H9 (cell line): Measurements from ENCODE around the gene GRID1. TPM values are rescaled to one million over a fixed set of nuclear protein-coding genes. Genes with fewer than 3 reads are reported as not detected.
A peak's percentile ranks its signal among the peaks of the same experiment; 100 is the strongest.

Experiments
- DNase-seq: peaks from one replicate; pipeline ENCODE4 v3.0.0-alpha.2; 2017
- H2AFZ ChIP-seq: one replicate; pipeline ENCODE4 v1.6.1; 2013; ENCODE audit warnings: mild to moderate bottlenecking, low read length, control low read depth, moderate library complexity
- H2AK5ac ChIP-seq: 2 replicates; pipeline ENCODE4 v1.6.1; 2013; ENCODE audit warnings: low read length, control low read depth, mixed read lengths; ENCODE audit not compliant: insufficient read length
- H2BK120ac ChIP-seq: one replicate; pipeline ENCODE4 v1.6.1; 2013; ENCODE audit warnings: low read depth, mild to moderate bottlenecking, low read length, control low read depth, inconsistent platforms; ENCODE audit not compliant: poor library complexity, severe bottlenecking
- H2BK12ac ChIP-seq: 2 replicates; pipeline ENCODE4 v1.6.1; 2013; ENCODE audit warnings: low read length, control low read depth, mixed read lengths, low read depth; ENCODE audit not compliant: insufficient read length
- H2BK15ac ChIP-seq: 2 replicates; pipeline ENCODE4 v1.6.1; 2013; ENCODE audit warnings: low read depth, low read length, control low read depth
- H2BK20ac ChIP-seq: one replicate; pipeline ENCODE4 v1.6.1; 2013; ENCODE audit warnings: low read depth, mild to moderate bottlenecking, low read length, control low read depth, inconsistent platforms; ENCODE audit not compliant: poor library complexity, severe bottlenecking
- H2BK5ac ChIP-seq: 2 replicates; pipeline ENCODE4 v1.6.1; 2013; ENCODE audit warnings: low read length, control low read depth, mixed read lengths; ENCODE audit not compliant: insufficient read length
- H3K14ac ChIP-seq: 2 replicates; pipeline ENCODE4 v1.6.1; 2013; ENCODE audit warnings: low read length, control low read depth; ENCODE audit not compliant: insufficient read depth
- H3K18ac ChIP-seq: 2 replicates; pipeline ENCODE4 v1.6.1; 2013; ENCODE audit warnings: low read depth, mild to moderate bottlenecking, mixed read lengths, low read length, control low read depth; ENCODE audit not compliant: insufficient read length
- H3K23ac ChIP-seq: 2 replicates; pipeline ENCODE4 v1.6.1; 2013; ENCODE audit warnings: low read length, control low read depth, mixed read lengths, low read depth; ENCODE audit not compliant: insufficient read length
- H3K23me2 ChIP-seq: 2 replicates; pipeline ENCODE4 v1.6.1; 2013; ENCODE audit warnings: low read depth, mild to moderate bottlenecking, mixed read lengths, low read length, control low read depth; ENCODE audit not compliant: insufficient read length, poor library complexity, severe bottlenecking
- H3K27ac ChIP-seq: 2 replicates; pipeline ENCODE4 v1.5.1; 2013; ENCODE audit warnings: low read length, control low read depth, mixed read lengths, low read depth; ENCODE audit not compliant: insufficient read length
- H3K27me3 ChIP-seq: 2 replicates; pipeline ENCODE4 v1.6.1; 2013; ENCODE audit warnings: low read length, control low read depth, inconsistent platforms; ENCODE audit not compliant: insufficient read depth
- H3K4ac ChIP-seq: 2 replicates; pipeline ENCODE4 v1.6.1; 2013; ENCODE audit warnings: low read depth, mild to moderate bottlenecking, control low read depth, inconsistent platforms, low read length, moderate library complexity
- H3K4me1 ChIP-seq: 2 replicates; pipeline ENCODE4 v1.6.1; 2013; ENCODE audit warnings: low read length, control low read depth, inconsistent platforms; ENCODE audit not compliant: insufficient read depth
- H3K4me2 ChIP-seq: 2 replicates; pipeline ENCODE4 v1.6.1; 2013; ENCODE audit warnings: low read length, control low read depth, mixed read lengths; ENCODE audit not compliant: insufficient read length, insufficient read depth
- H3K56ac ChIP-seq: 2 replicates; pipeline ENCODE4 v1.6.1; 2013; ENCODE audit warnings: low read depth, mild to moderate bottlenecking, mixed read lengths, low read length, control low read depth; ENCODE audit not compliant: insufficient read length
- H3K79me1 ChIP-seq: 2 replicates; pipeline ENCODE4 v1.6.1; 2013; ENCODE audit warnings: low read depth, mild to moderate bottlenecking, moderate library complexity, low read length, control low read depth, inconsistent platforms; ENCODE audit not compliant: insufficient read depth, poor library complexity, severe bottlenecking
- H3K79me2 ChIP-seq: 2 replicates; pipeline ENCODE4 v1.6.1; 2013; ENCODE audit warnings: low read length, control low read depth, inconsistent platforms; ENCODE audit not compliant: insufficient read depth
- H3K9ac ChIP-seq: 2 replicates; pipeline ENCODE4 v1.6.1; 2013; ENCODE audit warnings: low read length, control low read depth, mixed read lengths; ENCODE audit not compliant: insufficient read length; ENCODE audit errors: extremely low read depth
- H3K9me3 ChIP-seq: one replicate; pipeline ENCODE4 v1.6.1; 2013; ENCODE audit warnings: low read depth, low read length, inconsistent platforms; ENCODE audit not compliant: control insufficient read depth
- H3T11ph ChIP-seq: one replicate; pipeline ENCODE4 v1.6.1; 2013; ENCODE audit warnings: mild to moderate bottlenecking, low read length, control low read depth, inconsistent platforms
- H4K20me1 ChIP-seq: one replicate; pipeline ENCODE4 v1.6.1; 2013; ENCODE audit not compliant: control insufficient read depth, insufficient read length, insufficient read depth
- H4K5ac ChIP-seq: 2 replicates; pipeline ENCODE4 v1.6.1; 2013; ENCODE audit warnings: low read depth, mild to moderate bottlenecking, mixed read lengths, low read length, control low read depth; ENCODE audit not compliant: insufficient read length
- H4K8ac ChIP-seq: replicated peaks from 2 replicates; pipeline ENCODE4 v1.6.1; 2013; ENCODE audit warnings: low read length, control low read depth, mixed read lengths, low read depth; ENCODE audit not compliant: insufficient read length
- H4K91ac ChIP-seq: 2 replicates; pipeline ENCODE4 v1.6.1; 2013; ENCODE audit warnings: low read depth, mild to moderate bottlenecking, moderate library complexity, mixed read lengths, low read length, control low read depth; ENCODE audit not compliant: insufficient read length
- H3K27ac Mint-ChIP-seq, 3 experiments: 2 replicates in 2 of 3; 3 replicates in 1 of 3; pipeline ENCODE4 v1.8.0; 2020 to 2021; ENCODE audit warnings: mixed read lengths in 3 of 3, mild to moderate bottlenecking in 1 of 3, moderate library complexity in 1 of 3
- H3K27me3 Mint-ChIP-seq: 2 replicates; pipeline ENCODE4 v1.8.0; 2021; ENCODE audit warnings: low read depth, mild to moderate bottlenecking, moderate library complexity, mixed read lengths
- H3K36me3 Mint-ChIP-seq, 3 experiments: 2 replicates in 2 of 3; 3 replicates in 1 of 3; pipeline ENCODE4 v1.8.0; 2020 to 2021; ENCODE audit warnings: low read depth in 3 of 3, mixed read lengths in 3 of 3; ENCODE audit not compliant: insufficient read depth in 1 of 3
- H3K4me1 Mint-ChIP-seq, 2 experiments: 2 replicates each; pipeline ENCODE4 v1.8.0; 2020; ENCODE audit warnings: mixed read lengths in 2 of 2
- H3K4me3 Mint-ChIP-seq, 2 experiments: 2 replicates in 1 of 2; 3 replicates in 1 of 2; pipeline ENCODE4 v1.8.0; 2020 to 2021; ENCODE audit warnings: mild to moderate bottlenecking in 2 of 2, mixed read lengths in 2 of 2, moderate library complexity in 1 of 2
- H3K9me3 Mint-ChIP-seq, 2 experiments: 2 replicates in 1 of 2; 3 replicates in 1 of 2; pipeline ENCODE4 v1.8.0; 2020; ENCODE audit warnings: mild to moderate bottlenecking in 2 of 2, mixed read lengths in 2 of 2, moderate library complexity in 1 of 2
- CTCF ChIP-seq: fragments of 200-600 bp; sonication (generic); conservative IDR thresholded peaks from 3 replicates; pipeline ENCODE4 v1.8.0; 2021; ENCODE audit warnings: antibody characterized with exemption, mild to moderate bottlenecking
- WGBS: extraction: QIAGEN DNeasy Blood & Tissue Kit; methylation state at CpG from one replicate; pipeline ENCODE4 v1.1.7; 2013; ENCODE audit warnings: missing lambda C conversion rate, low lambda C conversion rate, mixed read lengths; ENCODE audit not compliant: insufficient read length; ENCODE audit errors: extremely low coverage; 5-methylcytosine and 5-hydroxymethylcytosine counted together
- total RNA-seq: library from RNA; stranded (reverse); gene quantifications from 2 replicates; pipeline ENCODE4 v1.2.1, GENCODE V29; 2021

Gene GRID1
- total RNA-seq, 1 experiment from 2014 or later: 0.35 TPM

GRCh38 chr10:86266446-86267242, 100.0 kb downstream of the GRID1 start:
- Histone ChIP-seq H3K18ac (no peak overlapping the region), H2BK5ac (no peak overlapping the region)

More at GRCh38 chr10:86266446-86267242, 100.0 kb downstream of the GRID1 start:
- H3K27ac ChIP-seq: no peak overlapping the region
- no peaks in the 10 kb centered on the region for H3K79me1 ChIP-seq
- no peak overlapping the region for H2AFZ ChIP-seq
- H4K5ac ChIP-seq: no peak overlapping the region
- Mint-ChIP-seq H3K4me1 (peaks cover 30 to 36% of the 10 kb centered on the region in 2 experiments), H3K27me3 (peaks cover 21% of the 10 kb centered on the region), H3K9me3 (peaks cover 6 to 8% of the 10 kb centered on the region in 2 experiments), H3K4me3 (no peak overlapping the region; a peak in 1 of 5 replicates), H3K27ac (no peak overlapping the region; a peak in 1 of 7 replicates), H3K36me3 (peaks cover 0 to 7% (median 0%) of the 10 kb centered on the region in 3 experiments; a peak in 2 of 7 replicates)
- no peak for TF ChIP-seq CTCF
- no peak overlapping the region for H2BK12ac ChIP-seq
- no peaks in the 10 kb centered on the region for H4K20me1 ChIP-seq
- H3K27me3 ChIP-seq: no peaks in the 10 kb centered on the region
- H3K14ac ChIP-seq: no peak overlapping the region
- H4K8ac ChIP-seq: no peak overlapping the region
- H2BK20ac ChIP-seq: no peak overlapping the region
- no peak overlapping the region for H2BK120ac ChIP-seq
- peak; percentile 14 for DNase-seq
- no peak overlapping the region for H3T11ph ChIP-seq
- no peaks in the 10 kb centered on the region; the same call in 1 of the 2 replicates for H3K4me1 ChIP-seq
- H3K23me2 ChIP-seq: no peaks in the 10 kb centered on the region
- no peak overlapping the region for H3K23ac ChIP-seq
- H3K4me2 ChIP-seq: no peak overlapping the region
- no peaks in the 10 kb centered on the region for H3K9me3 ChIP-seq
- H3K79me2 ChIP-seq: no peaks in the 10 kb centered on the region
- no peak overlapping the region for H2AK5ac ChIP-seq
- no peak overlapping the region for H3K4ac ChIP-seq
- H3K56ac ChIP-seq: no peak overlapping the region
- no CpG with 5 or more reads among the region's 7 CpGs for WGBS
- no peak overlapping the region for H3K9ac ChIP-seq
- no peak overlapping the region for H2BK15ac ChIP-seq
- no peak overlapping the region for H4K91ac ChIP-seq
